Fibroblast of lung (primary cell): Measurements from ENCODE around the gene SLC38A2. TPM values are rescaled to one million over a fixed set of nuclear protein-coding genes. Genes with fewer than 3 reads are reported as not detected.
"Not testable (repeated sequence)": the region's sequence is repeated elsewhere in the genome, so short reads cannot be mapped to it uniquely, and the experiment has no call there.

Experiments
- DNase-seq, 2 donors: peaks; one replicate each; pipeline versions ENCODE4 v3.0.0 to v3.0.0-alpha.2; 2010; ENCODE audit warnings: low read depth in 2 of 2
- H2AFZ ChIP-seq: 2 replicates; pipeline ENCODE4 v1.5.1; 2012; ENCODE audit warnings: low read length, control low read depth, inconsistent platforms
- H3K27ac ChIP-seq: 2 replicates; pipeline ENCODE4 v1.5.1; 2011; ENCODE audit warnings: low read length, control low read depth; ENCODE audit not compliant: insufficient read depth
- H3K27me3 ChIP-seq: 2 replicates; pipeline ENCODE4 v1.5.1; 2011; ENCODE audit warnings: mild to moderate bottlenecking, low read length; ENCODE audit not compliant: control insufficient read depth, insufficient read depth
- H3K36me3 ChIP-seq: 2 replicates; pipeline ENCODE4 v1.5.1; 2011; ENCODE audit warnings: low read length; ENCODE audit not compliant: control insufficient read depth, insufficient read depth
- H3K4me1 ChIP-seq: 2 replicates; pipeline ENCODE4 v1.5.1; 2011; ENCODE audit warnings: low read length; ENCODE audit not compliant: control insufficient read depth, insufficient read depth; ENCODE audit errors: extremely low read depth
- H3K4me2 ChIP-seq: 2 replicates; pipeline ENCODE4 v1.5.1; 2011; ENCODE audit warnings: low read length, control low read depth; ENCODE audit not compliant: insufficient read depth; ENCODE audit errors: extremely low read depth
- H3K4me3 ChIP-seq, 4 experiments: fragments of 200-600 bp in 1 of 4; sonication (generic) in 1 of 4; replicated peaks in 1 of 4; 2 replicates each; pipeline ENCODE4 v1.5.1; 2011 to 2016; ENCODE audit warnings: low read length in 4 of 4, low read depth in 3 of 4, mild to moderate bottlenecking in 3 of 4, control low read depth in 2 of 4, inconsistent platforms in 1 of 4, mixed read lengths in 1 of 4; ENCODE audit not compliant: insufficient read depth in 1 of 4; ENCODE audit errors: control extremely low read depth in 1 of 4
- H3K79me2 ChIP-seq: 2 replicates; pipeline ENCODE4 v1.5.1; 2012; ENCODE audit warnings: mild to moderate bottlenecking, low read length, inconsistent platforms; ENCODE audit not compliant: control insufficient read depth, insufficient read depth
- H3K9ac ChIP-seq: 2 replicates; pipeline ENCODE4 v1.5.1; 2011; ENCODE audit warnings: mild to moderate bottlenecking, low read length, control low read depth; ENCODE audit not compliant: insufficient read depth
- H3K9me3 ChIP-seq: 2 replicates; pipeline ENCODE4 v1.5.1; 2012; ENCODE audit warnings: low read depth, low read length; ENCODE audit not compliant: control insufficient read depth, insufficient read depth
- H4K20me1 ChIP-seq: 2 replicates; pipeline ENCODE4 v1.5.1; 2011; ENCODE audit warnings: low read length; ENCODE audit not compliant: control insufficient read depth, insufficient read depth; ENCODE audit errors: extremely low read depth
- CTCF ChIP-seq, 2 donors: IDR thresholded peaks in 1 of 2; conservative IDR thresholded peaks in 1 of 2; 1 replicate in 1 of 2; 2 replicates in 1 of 2; pipeline ENCODE4 v1.5.1; 2011 to 2012; ENCODE audit warnings: low read length in 2 of 2, control low read depth in 1 of 2, inconsistent platforms in 1 of 2, low read depth in 1 of 2, mild to moderate bottlenecking in 1 of 2
- EZH2 ChIP-seq: IDR thresholded peaks from 2 replicates; pipeline ENCODE4 v1.5.1; 2012; ENCODE audit warnings: low read length, control low read depth, mild to moderate bottlenecking; ENCODE audit errors: missing control alignments
- polyA plus RNA-seq, 2 donors: library from polyadenylated mRNA; depleted of rRNA in 1 of 2; stranded (reverse) in 1 of 2; unstranded in 1 of 2; fragments of >200 nt; gene quantifications; 2 replicates each; pipeline ENCODE4 v1.2.1, GENCODE V29; 2011 to 2012; ENCODE audit warnings: missing spikeins in 1 of 2
- total RNA-seq: library from RNA; depleted of rRNA; stranded (reverse); fragments of >200 nt; gene quantifications from 2 replicates; pipeline ENCODE4 v1.2.1, GENCODE V29; 2014

SLC38A2 gene
- total and polyA plus RNA-seq, 2 donors (not counting 1 experiment from before 2014, with no cell fraction given) = 940 to 1,357 TPM

GRCh38 chr12:46400406-46400805, 27.8 kb upstream of the SLC38A2 start:
- Histone ChIP-seq H3K27ac (peak overlapping the region; percentile 28), H2AFZ (no peak overlapping the region), H3K4me3 (no peak overlapping the region), H4K20me1 (no peaks in the 10 kb centered on the region), H3K79me2 (no peaks in the 10 kb centered on the region), H3K36me3 (no peaks in the 10 kb centered on the region), H3K4me2 (no peak overlapping the region), H3K9ac (no peak overlapping the region), H3K27me3 (no peaks in the 10 kb centered on the region), H3K9me3 (no peaks in the 10 kb centered on the region), H3K4me1 (peaks cover 29% of the 10 kb centered on the region)
- no peak for TF ChIP-seq EZH2
- no peak for TF ChIP-seq CTCF (conservative IDR thresholded peaks at IDR 0.05 in 1 of 2, IDR thresholded peaks at IDR 0.05 in 1 of 2; ENCODE audit: low read depth in 1 of 2, low read length in 2 of 2)
- peak; percentile 39 to 84 for DNase-seq

GRCh38 chr12:46399461-46400248, 27.1 kb upstream of the SLC38A2 start:
- H3K4me3 ChIP-seq, DNase-seq, H2AFZ ChIP-seq, H3K79me2 ChIP-seq, H3K9me3 ChIP-seq, H3K9ac ChIP-seq, H4K20me1 ChIP-seq, H3K27me3 ChIP-seq, H3K27ac ChIP-seq, H3K36me3 ChIP-seq, H3K4me2 ChIP-seq: not testable (repeated sequence)
- H3K4me1 ChIP-seq = peaks cover 25% of the 10 kb centered on the region

GRCh38 chr12:46396826-46397225, 24.3 kb upstream of the SLC38A2 start:
- H3K4me3 ChIP-seq = no peak overlapping the region
- no peak overlapping the region for H3K27ac ChIP-seq
- H3K36me3 ChIP-seq = no peaks in the 10 kb centered on the region
- no peak overlapping the region for H3K9ac ChIP-seq
- H3K79me2 ChIP-seq = no peaks in the 10 kb centered on the region
- TF ChIP-seq CTCF (conservative IDR thresholded peaks at IDR 0.05 in 1 of 2, IDR thresholded peaks at IDR 0.05 in 1 of 2; ENCODE audit: low read depth in 1 of 2, low read length in 2 of 2) (no peak), EZH2 (no peak)
- no peak overlapping the region for H3K4me2 ChIP-seq
- H3K4me1 ChIP-seq = peaks cover 9% of the 10 kb centered on the region
- H3K9me3 ChIP-seq = no peaks in the 10 kb centered on the region
- H4K20me1 ChIP-seq = no peaks in the 10 kb centered on the region
- no peak for DNase-seq
- H2AFZ ChIP-seq = no peak overlapping the region
- H3K27me3 ChIP-seq = no peaks in the 10 kb centered on the region
